B cell (primary cell): ENCODE measurements around the gene BRD1.

Source experiments
- EZH2 ChIP-seq: IDR thresholded peaks from 2 replicates; pipeline ENCODE4 v1.6.1; 2012; ENCODE audit warnings: borderline replicate concordance, low read depth, mild to moderate bottlenecking, moderate library complexity, low read length; ENCODE audit not compliant: insufficient read depth, poor library complexity, severe bottlenecking
- TF ChIP-seq, protein P1 (sequence below): fragments of 200-600 bp; IDR thresholded peaks from one replicate; pipeline ENCODE4 v1.8.0; 2022; ENCODE audit warnings: antibody characterized with exemption, mild to moderate bottlenecking

DNA sequence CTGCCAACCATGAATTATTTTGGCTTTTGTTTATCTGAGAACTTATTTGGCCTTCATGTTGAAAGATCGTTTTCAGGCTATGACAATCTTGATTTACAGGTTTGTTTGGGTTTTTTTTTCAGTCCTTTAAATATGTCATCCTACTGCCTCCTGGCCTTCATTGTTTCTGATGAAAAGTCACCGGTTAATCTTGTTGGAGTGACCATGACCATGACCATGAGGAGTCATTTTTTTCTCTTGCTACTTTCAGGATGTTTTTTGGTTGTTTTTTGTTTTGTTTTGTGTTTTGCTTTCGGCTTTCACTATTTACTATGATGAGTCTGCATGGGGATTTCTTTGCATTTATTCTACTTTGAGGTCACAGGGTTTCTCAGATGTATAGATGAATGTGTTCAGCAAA, 81.6 kb downstream of the BRD1 start:
- TF ChIP-seq, protein P1, sequence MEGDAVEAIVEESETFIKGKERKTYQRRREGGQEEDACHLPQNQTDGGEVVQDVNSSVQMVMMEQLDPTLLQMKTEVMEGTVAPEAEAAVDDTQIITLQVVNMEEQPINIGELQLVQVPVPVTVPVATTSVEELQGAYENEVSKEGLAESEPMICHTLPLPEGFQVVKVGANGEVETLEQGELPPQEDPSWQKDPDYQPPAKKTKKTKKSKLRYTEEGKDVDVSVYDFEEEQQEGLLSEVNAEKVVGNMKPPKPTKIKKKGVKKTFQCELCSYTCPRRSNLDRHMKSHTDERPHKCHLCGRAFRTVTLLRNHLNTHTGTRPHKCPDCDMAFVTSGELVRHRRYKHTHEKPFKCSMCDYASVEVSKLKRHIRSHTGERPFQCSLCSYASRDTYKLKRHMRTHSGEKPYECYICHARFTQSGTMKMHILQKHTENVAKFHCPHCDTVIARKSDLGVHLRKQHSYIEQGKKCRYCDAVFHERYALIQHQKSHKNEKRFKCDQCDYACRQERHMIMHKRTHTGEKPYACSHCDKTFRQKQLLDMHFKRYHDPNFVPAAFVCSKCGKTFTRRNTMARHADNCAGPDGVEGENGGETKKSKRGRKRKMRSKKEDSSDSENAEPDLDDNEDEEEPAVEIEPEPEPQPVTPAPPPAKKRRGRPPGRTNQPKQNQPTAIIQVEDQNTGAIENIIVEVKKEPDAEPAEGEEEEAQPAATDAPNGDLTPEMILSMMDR = no peak
- TF ChIP-seq EZH2 = no peak
